Keratinocyte (primary cell): ENCODE data around the gene DGCR8. TPM values are rescaled to one million over a fixed set of nuclear protein-coding genes. Genes with fewer than 3 reads are reported as not detected.

Experiments
- DNase-seq: peaks from one replicate; pipeline ENCODE4 v3.0.0-alpha.2; 2011; ENCODE audit warnings: low read depth, missing footprints, low spot score
- FAIRE-seq: peaks from 2 replicates; lab custom pipeline; 2011; peaks lifted over from hg19 to GRCh38; lab: Jason Lieb, UNC
- H2AFZ ChIP-seq: 2 replicates; pipeline ENCODE4 v1.6.0; 2012; ENCODE audit warnings: low read length, control low read depth, inconsistent platforms; ENCODE audit not compliant: control insufficient read depth
- H3K27ac ChIP-seq: 2 replicates; pipeline ENCODE4 v1.5.1; 2011; ENCODE audit warnings: low read length; ENCODE audit not compliant: control insufficient read depth, insufficient read depth
- H3K27me3 ChIP-seq: 3 replicates; pipeline ENCODE4 v1.6.0; 2011; ENCODE audit warnings: low read length; ENCODE audit not compliant: control insufficient read depth, insufficient read depth; ENCODE audit errors: extremely low read depth
- H3K36me3 ChIP-seq, 2 experiments: 2 replicates in 1 of 2; 3 replicates in 1 of 2; pipeline ENCODE4 v1.5.1; 2011; ENCODE audit warnings: low read length in 2 of 2, mild to moderate bottlenecking in 1 of 2; ENCODE audit not compliant: control insufficient read depth in 2 of 2, insufficient read depth in 2 of 2; ENCODE audit errors: extremely low read depth in 1 of 2
- H3K4me1 ChIP-seq: 3 replicates; pipeline ENCODE4 v1.5.1; 2011; ENCODE audit warnings: low read length; ENCODE audit not compliant: control insufficient read depth, insufficient read depth; ENCODE audit errors: extremely low read depth
- H3K4me2 ChIP-seq: 3 replicates; pipeline ENCODE4 v1.6.0; 2011; ENCODE audit warnings: low read depth, low read length; ENCODE audit not compliant: control insufficient read depth, insufficient read depth; ENCODE audit errors: extremely low read depth
- H3K4me3 ChIP-seq, 3 experiments: fragments of 200-600 bp in 1 of 3; sonication (generic) in 1 of 3; 2 replicates in 2 of 3; 3 replicates in 1 of 3; pipeline ENCODE4 v1.5.1; 2011 to 2016; ENCODE audit warnings: low read length in 3 of 3, mild to moderate bottlenecking in 3 of 3, control low read depth in 2 of 3, inconsistent platforms in 1 of 3, low read depth in 1 of 3, mixed read lengths in 1 of 3, mixed run types in 1 of 3, moderate library complexity in 1 of 3; ENCODE audit not compliant: control insufficient read depth in 2 of 3, insufficient read depth in 2 of 3; ENCODE audit errors: extremely low read depth in 1 of 3
- H3K79me2 ChIP-seq: 2 replicates; pipeline ENCODE4 v1.6.0; 2012; ENCODE audit warnings: low read length; ENCODE audit not compliant: control insufficient read depth, insufficient read depth
- H3K9ac ChIP-seq: 3 replicates; pipeline ENCODE4 v1.6.0; 2011; ENCODE audit warnings: low read length; ENCODE audit not compliant: control insufficient read depth, insufficient read depth; ENCODE audit errors: extremely low read depth
- H3K9me1 ChIP-seq: 3 replicates; pipeline ENCODE4 v1.6.0; 2011; ENCODE audit warnings: low read length; ENCODE audit not compliant: control insufficient read depth, insufficient read depth; ENCODE audit errors: extremely low read depth
- H3K9me3 ChIP-seq: 2 replicates; pipeline ENCODE4 v1.5.1; 2012; ENCODE audit warnings: low read depth, low read length; ENCODE audit not compliant: control insufficient read depth
- H4K20me1 ChIP-seq: 3 replicates; pipeline ENCODE4 v1.6.0; 2011; ENCODE audit warnings: low read length; ENCODE audit not compliant: control insufficient read depth, insufficient read depth; ENCODE audit errors: extremely low read depth
- EZH2 ChIP-seq: IDR thresholded peaks from one replicate; pipeline ENCODE4 v1.6.1; 2012; ENCODE audit warnings: inconsistent platforms, mild to moderate bottlenecking, low read length, moderate library complexity
- dilution Hi-C: fragments of 300-500 bp; cut with MboI; formaldehyde crosslinking; loops from one replicate; pipeline ENCODE4 v1.7.0; 2020; ENCODE audit warnings: low sequenced_read_pairs; ENCODE audit not compliant: extremely low pct_ligation_motif_present
- polyA plus RNA-seq, 5 experiments: library from polyadenylated mRNA; depleted of rRNA in 3 of 5; stranded (reverse) in 3 of 5; stranded (forward) in 1 of 5; unstranded in 1 of 5; fragments of >200 nt; gene quantifications; 1 replicate in 1 of 5; 2 replicates in 3 of 5; 3 replicates in 1 of 5; pipeline versions ENCODE4 v1.2.1 to v1.2.3, GENCODE V29; 2011 to 2012; ENCODE audit warnings: missing spikeins in 2 of 5, low read depth in 1 of 5, low replicate concordance in 1 of 5
- TF ChIP-seq, protein P1 (sequence below), 3 experiments: IDR thresholded peaks in 1 of 3; conservative IDR thresholded peaks in 1 of 3; optimal IDR thresholded peaks in 1 of 3; 2 replicates in 2 of 3; 3 replicates in 1 of 3; pipeline versions ENCODE3 to v1.5.1; 2011; ENCODE audit warnings: low read length in 3 of 3, mild to moderate bottlenecking in 3 of 3, moderate library complexity in 2 of 3, control low read depth in 1 of 3, inconsistent platforms in 1 of 3; ENCODE audit not compliant: insufficient read depth in 2 of 3; ENCODE audit errors: extremely low read depth in 1 of 3

DGCR8 gene
- polyA plus RNA-seq, 1 donor (not counting 4 experiments of a cell fraction or from before 2014, with no cell fraction given): 17.2 TPM

DNA sequence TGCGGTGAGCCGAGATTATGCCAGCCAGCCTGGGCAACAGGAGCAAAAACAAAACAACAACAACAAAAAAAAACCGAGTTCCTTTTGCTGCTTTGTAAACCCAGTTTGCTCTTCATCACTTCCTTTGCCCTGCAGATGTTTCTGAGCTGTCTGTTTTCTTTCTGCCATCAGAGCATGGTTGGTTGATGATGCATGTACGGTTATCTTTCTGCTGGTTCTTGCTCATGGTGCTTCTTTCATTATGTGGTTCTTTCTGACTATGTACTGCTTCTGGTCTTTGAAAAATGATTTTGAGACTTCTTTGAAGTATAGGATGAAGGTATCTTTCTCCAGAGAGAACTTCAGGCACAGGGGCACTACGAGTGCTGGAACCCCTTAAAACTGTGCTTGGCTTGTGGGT lies 45.9 kb upstream of the DGCR8 start:
- no peak for FAIRE-seq
- no peaks in the 10 kb centered on the region for H3K9me1 ChIP-seq
- H4K20me1 ChIP-seq: peaks cover 3% of the 10 kb centered on the region
- H3K27ac ChIP-seq: no peak overlapping the region
- peaks cover 4% of the 10 kb centered on the region for H3K79me2 ChIP-seq
- H3K4me2 ChIP-seq: no peak overlapping the region
- no peak overlapping the region for H3K4me3 ChIP-seq
- H3K9me3 ChIP-seq: no peaks in the 10 kb centered on the region
- TF ChIP-seq EZH2: no peak
- TF ChIP-seq, protein P1, sequence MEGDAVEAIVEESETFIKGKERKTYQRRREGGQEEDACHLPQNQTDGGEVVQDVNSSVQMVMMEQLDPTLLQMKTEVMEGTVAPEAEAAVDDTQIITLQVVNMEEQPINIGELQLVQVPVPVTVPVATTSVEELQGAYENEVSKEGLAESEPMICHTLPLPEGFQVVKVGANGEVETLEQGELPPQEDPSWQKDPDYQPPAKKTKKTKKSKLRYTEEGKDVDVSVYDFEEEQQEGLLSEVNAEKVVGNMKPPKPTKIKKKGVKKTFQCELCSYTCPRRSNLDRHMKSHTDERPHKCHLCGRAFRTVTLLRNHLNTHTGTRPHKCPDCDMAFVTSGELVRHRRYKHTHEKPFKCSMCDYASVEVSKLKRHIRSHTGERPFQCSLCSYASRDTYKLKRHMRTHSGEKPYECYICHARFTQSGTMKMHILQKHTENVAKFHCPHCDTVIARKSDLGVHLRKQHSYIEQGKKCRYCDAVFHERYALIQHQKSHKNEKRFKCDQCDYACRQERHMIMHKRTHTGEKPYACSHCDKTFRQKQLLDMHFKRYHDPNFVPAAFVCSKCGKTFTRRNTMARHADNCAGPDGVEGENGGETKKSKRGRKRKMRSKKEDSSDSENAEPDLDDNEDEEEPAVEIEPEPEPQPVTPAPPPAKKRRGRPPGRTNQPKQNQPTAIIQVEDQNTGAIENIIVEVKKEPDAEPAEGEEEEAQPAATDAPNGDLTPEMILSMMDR (optimal IDR thresholded peaks at IDR 0.05 in 1 of 3, IDR thresholded peaks at IDR 0.05 in 1 of 3, conservative IDR thresholded peaks at IDR 0.05 in 1 of 3; ENCODE audit: extremely low read depth in 1 of 3, insufficient read depth in 2 of 3, low read length in 3 of 3): no peak
- no peak overlapping the region for H3K9ac ChIP-seq
- H3K4me1 ChIP-seq: peaks cover 13% of the 10 kb centered on the region
- no peak overlapping the region for H2AFZ ChIP-seq
- peaks cover 13 to 15% of the 10 kb centered on the region in 2 experiments for H3K36me3 ChIP-seq
- H3K27me3 ChIP-seq: no peaks in the 10 kb centered on the region
- dilution Hi-C loops: no loop called here
- DNase-seq: no peak

DNA sequence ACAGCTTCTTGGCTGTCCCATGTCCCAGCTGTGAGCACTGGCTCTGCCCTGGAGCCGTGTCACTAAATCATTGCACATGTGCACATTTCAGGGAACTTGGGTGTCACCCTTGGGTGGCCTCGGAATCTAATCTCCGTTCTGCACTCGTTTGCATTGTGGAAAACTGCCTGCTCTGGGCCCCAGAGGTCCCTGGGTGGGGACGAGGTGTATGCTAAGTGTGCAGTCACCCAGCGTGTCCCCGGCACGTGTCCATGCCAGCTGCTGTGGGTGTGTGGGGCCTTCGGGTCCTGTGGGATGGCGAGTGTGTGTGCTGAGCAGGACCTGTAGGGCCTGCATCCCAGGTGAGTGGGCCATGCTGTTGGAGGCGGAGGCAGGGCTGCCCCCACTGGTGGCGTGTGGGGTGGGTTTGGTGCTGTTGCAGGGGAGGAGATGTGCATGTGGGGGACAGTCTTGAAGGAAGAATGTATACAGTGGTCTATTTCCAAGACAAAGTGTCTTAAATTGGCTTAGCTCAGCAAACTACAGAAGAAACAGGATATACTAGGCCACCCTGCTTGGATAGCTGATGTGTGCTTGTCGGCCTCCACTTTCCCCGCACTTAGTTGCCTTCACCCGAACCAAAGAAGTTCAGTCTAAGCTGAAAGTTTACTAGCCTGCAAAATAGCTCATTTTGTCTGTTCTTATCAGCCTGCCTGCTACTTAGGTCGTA lies 44.5 kb upstream of the DGCR8 start:
- Histone ChIP-seq H3K9me1 (no peaks in the 10 kb centered on the region), H3K79me2 (peaks cover 4% of the 10 kb centered on the region), H3K4me1 (peaks cover 13% of the 10 kb centered on the region), H3K27me3 (no peaks in the 10 kb centered on the region), H2AFZ (no peak overlapping the region), H3K27ac (no peak overlapping the region), H3K4me3 (no peak overlapping the region), H4K20me1 (peaks cover 3% of the 10 kb centered on the region), H3K9ac (no peak overlapping the region), H3K36me3 (peaks cover 13 to 15% of the 10 kb centered on the region in 2 experiments), H3K9me3 (no peaks in the 10 kb centered on the region), H3K4me2 (no peak overlapping the region)
- dilution Hi-C loops: no loop called here
- no peak for TF ChIP-seq EZH2
- TF ChIP-seq, protein P1 (optimal IDR thresholded peaks at IDR 0.05 in 1 of 3, IDR thresholded peaks at IDR 0.05 in 1 of 3, conservative IDR thresholded peaks at IDR 0.05 in 1 of 3; ENCODE audit: extremely low read depth in 1 of 3, insufficient read depth in 2 of 3, low read length in 3 of 3): no peak
- FAIRE-seq (no peak), DNase-seq (no peak)
